Central memory CD4-positive, alpha-beta T cell (primary cell): ENCODE data around the gene NOS1AP.
"Not testable (repeated sequence)": the region's sequence is repeated elsewhere in the genome, so short reads cannot be mapped to it uniquely, and the experiment has no call there.

ENCODE experiments used
- DNase-seq: peaks from one replicate; pipeline ENCODE4 v3.0.0; 2022

Gene NOS1AP

GRCh38 chr1:162059721-162060120, 9.8 kb upstream of the NOS1AP start:
- no peak for DNase-seq

- DNase-seq: no peak
These were observed 9.2 kb upstream of the NOS1AP start for GRCh38 chr1:162060314-162060713.

GRCh38 chr1:162062542-162063015, 6.9 kb upstream of the NOS1AP start:
- DNase-seq: no peak

- no peak for DNase-seq
These were observed 4.5 kb upstream of the NOS1AP start for GRCh38 chr1:162065016-162065415.

GRCh38 chr1:162066836-162067235, 2.7 kb upstream of the NOS1AP start:
- DNase-seq: not testable (repeated sequence)

- DNase-seq: no peak
These were observed 2.0 kb upstream of the NOS1AP start for GRCh38 chr1:162067466-162067865.

GRCh38 chr1:162068301-162068700, 1.2 kb upstream of the NOS1AP start:
- no peak for DNase-seq

GRCh38 chr1:162070094-162070748, 730 bp downstream of the NOS1AP start:
- no peak for DNase-seq

GRCh38 chr1:162070825-162071224, 1.3 kb downstream of the NOS1AP start:
- DNase-seq: no peak

- no peak for DNase-seq
These were observed 3.2 kb downstream of the NOS1AP start for GRCh38 chr1:162072740-162073139.

- DNase-seq: no peak
These were observed 5.0 kb downstream of the NOS1AP start for GRCh38 chr1:162074276-162075005.

GRCh38 chr1:162075862-162076261, 6.4 kb downstream of the NOS1AP start:
- DNase-seq: no peak

GRCh38 chr1:162077648-162078299, 8.3 kb downstream of the NOS1AP start:
- no peak for DNase-seq

- no peak for DNase-seq
These were observed 9.5 kb downstream of the NOS1AP start for GRCh38 chr1:162079030-162079429.

GRCh38 chr1:162080472-162081015, 11.1 kb downstream of the NOS1AP start:
- DNase-seq: no peak

- no peak for DNase-seq
These were observed 11.8 kb downstream of the NOS1AP start for GRCh38 chr1:162081316-162081715.

- DNase-seq: not testable (repeated sequence)
These were observed 12.6 kb downstream of the NOS1AP start for GRCh38 chr1:162082080-162082479.

GRCh38 chr1:162083273-162083672, 13.8 kb downstream of the NOS1AP start:
- no peak for DNase-seq

- no peak for DNase-seq
These were observed 16.5 kb downstream of the NOS1AP start for GRCh38 chr1:162085991-162086390.

GRCh38 chr1:162087111-162087510, 17.6 kb downstream of the NOS1AP start:
- no peak for DNase-seq

GRCh38 chr1:162087574-162087973, 18.1 kb downstream of the NOS1AP start:
- DNase-seq: no peak

- no peak for DNase-seq
These were observed 18.9 kb downstream of the NOS1AP start for GRCh38 chr1:162088281-162088969.

- no peak for DNase-seq
These were observed 20.3 kb downstream of the NOS1AP start for GRCh38 chr1:162089748-162090147.
